Fibroblast of pulmonary artery (primary cell): ENCODE data around the gene CEP295NL.
A peak's percentile ranks its signal among the peaks of the same experiment; 100 is the strongest.
"Not testable (repeated sequence)": the region's sequence is repeated elsewhere in the genome, so short reads cannot be mapped to it uniquely, and the experiment has no call there.

Experiments
- DNase-seq: peaks from one replicate; pipeline ENCODE4 v3.0.0-alpha.2; 2010; ENCODE audit warnings: low read depth
- H3K4me3 ChIP-seq: replicated peaks from 2 replicates; pipeline ENCODE4 v1.5.1; 2011; ENCODE audit warnings: low read depth, mild to moderate bottlenecking, control low read depth, low read length, moderate library complexity
- TF ChIP-seq, protein P1 (sequence below): IDR thresholded peaks from 2 replicates; pipeline ENCODE4 v1.5.1; 2011; ENCODE audit warnings: mild to moderate bottlenecking, control low read depth, low read length, inconsistent platforms; ENCODE audit errors: missing control alignments

CEP295NL gene

DNA sequence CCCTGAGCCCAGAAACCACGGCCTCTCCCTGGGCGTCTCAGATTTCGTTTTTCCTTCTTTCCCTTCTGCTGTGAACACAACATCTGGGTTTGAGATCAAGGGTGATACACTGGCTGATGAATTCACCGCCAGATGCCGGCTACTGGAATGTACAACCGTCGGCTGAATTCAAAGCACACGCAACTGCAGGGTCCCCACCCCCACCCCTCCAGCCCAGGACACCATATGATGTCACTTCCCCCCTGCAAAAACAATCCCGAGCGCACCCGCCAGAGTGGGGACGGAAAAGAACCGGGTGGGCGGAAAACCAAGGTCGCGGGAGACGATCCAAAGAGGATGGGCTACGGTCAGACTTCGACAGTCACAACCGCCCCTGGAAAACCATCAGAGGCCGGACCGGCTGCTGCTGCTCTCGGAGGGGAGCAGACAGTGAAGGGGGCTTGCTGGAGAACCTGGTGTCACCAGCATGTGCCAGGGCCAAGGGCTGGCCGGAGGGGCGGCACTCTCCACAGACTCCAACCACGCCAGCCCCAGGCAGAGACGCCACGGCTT is 23.3 kb downstream of the CEP295NL start:
- peak overlapping the region; percentile 2 for H3K4me3 ChIP-seq
- DNase-seq, result peak; percentile 96
- TF ChIP-seq, protein P1, sequence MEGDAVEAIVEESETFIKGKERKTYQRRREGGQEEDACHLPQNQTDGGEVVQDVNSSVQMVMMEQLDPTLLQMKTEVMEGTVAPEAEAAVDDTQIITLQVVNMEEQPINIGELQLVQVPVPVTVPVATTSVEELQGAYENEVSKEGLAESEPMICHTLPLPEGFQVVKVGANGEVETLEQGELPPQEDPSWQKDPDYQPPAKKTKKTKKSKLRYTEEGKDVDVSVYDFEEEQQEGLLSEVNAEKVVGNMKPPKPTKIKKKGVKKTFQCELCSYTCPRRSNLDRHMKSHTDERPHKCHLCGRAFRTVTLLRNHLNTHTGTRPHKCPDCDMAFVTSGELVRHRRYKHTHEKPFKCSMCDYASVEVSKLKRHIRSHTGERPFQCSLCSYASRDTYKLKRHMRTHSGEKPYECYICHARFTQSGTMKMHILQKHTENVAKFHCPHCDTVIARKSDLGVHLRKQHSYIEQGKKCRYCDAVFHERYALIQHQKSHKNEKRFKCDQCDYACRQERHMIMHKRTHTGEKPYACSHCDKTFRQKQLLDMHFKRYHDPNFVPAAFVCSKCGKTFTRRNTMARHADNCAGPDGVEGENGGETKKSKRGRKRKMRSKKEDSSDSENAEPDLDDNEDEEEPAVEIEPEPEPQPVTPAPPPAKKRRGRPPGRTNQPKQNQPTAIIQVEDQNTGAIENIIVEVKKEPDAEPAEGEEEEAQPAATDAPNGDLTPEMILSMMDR, result no peak

DNA sequence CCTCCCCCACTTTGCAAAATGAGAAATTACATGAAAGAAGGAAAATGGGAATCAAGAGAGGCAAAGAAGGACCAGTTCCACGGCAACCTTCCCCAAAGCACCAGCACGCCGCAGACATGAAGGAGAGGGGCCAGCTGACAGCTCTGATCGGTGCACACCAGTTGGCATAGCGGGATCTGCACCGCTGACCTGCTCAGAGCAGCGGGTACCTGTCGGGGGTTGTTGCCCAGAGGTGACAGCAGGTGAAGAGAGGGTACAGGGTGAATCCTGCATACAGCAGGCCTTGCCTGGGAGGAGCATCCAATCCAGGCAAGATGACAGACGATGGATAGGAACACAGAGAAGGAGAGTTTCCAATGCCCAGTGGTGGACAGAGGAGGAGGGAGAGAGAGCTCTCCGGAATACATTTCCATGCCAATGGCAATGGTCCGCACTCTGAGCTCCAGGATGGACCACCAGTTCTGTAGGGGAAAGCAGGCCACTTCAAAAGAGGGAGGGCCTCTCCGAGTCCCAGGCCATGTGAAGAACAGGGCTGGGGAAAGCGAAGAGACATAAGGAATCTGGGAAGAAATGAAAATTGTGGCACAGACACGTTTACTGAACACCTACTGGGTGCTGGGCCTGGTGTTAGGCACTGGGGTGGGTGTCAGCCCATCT is 24.0 kb downstream of the CEP295NL start:
- no peak for DNase-seq
- TF ChIP-seq, protein P1, result no peak
- peak overlapping the region; percentile 2 for H3K4me3 ChIP-seq

DNA sequence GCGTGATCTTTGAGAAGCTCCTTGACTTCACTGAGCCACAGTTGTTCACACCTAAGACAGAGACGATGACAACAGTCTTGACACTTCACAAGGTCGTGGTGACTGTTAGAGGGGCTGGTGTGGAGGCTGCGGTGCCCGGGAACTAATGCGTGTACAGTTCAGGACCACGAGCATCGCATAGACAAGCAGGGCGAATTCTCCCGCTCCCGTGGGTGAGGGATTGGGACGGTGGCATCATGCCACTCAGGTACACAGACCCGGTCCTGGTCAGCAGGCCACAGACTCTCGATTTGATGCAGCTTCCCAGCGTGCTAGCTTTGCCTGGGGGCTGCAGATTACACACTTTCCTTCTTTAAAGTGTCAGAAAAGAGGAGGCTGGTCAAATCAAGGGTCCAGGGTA is 24.7 kb downstream of the CEP295NL start:
- DNase-seq, result no peak
- H3K4me3 ChIP-seq, result no peak overlapping the region
- TF ChIP-seq, protein P1, result no peak

DNA sequence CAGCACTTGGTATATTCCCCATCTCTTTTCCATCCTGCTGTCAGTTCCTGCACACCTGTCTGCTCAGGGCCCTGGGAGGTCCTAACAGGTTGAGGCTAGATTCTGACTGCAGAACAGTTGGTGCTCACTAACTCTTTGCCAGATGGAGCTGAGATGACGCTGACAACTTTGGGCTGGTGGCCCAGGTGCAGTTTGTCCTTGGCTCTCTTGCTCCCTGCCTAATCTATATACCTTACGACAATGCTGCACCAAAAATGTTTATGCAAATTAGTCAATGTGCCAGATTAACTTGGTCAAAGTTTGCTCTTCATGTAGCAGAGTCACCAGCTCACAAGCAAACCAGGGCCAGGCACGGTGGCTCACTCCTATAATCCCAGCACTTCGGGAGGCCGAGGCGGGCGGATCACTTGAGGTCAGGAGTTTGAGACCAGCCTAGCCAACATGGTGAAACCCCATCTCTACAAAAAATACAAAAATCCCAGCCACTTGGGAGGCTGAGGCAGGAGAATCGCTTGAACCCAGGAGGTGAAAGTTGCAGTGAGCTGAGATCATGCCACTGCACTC is 26.0 kb downstream of the CEP295NL start:
- H3K4me3 ChIP-seq, DNase-seq: not testable (repeated sequence)

DNA sequence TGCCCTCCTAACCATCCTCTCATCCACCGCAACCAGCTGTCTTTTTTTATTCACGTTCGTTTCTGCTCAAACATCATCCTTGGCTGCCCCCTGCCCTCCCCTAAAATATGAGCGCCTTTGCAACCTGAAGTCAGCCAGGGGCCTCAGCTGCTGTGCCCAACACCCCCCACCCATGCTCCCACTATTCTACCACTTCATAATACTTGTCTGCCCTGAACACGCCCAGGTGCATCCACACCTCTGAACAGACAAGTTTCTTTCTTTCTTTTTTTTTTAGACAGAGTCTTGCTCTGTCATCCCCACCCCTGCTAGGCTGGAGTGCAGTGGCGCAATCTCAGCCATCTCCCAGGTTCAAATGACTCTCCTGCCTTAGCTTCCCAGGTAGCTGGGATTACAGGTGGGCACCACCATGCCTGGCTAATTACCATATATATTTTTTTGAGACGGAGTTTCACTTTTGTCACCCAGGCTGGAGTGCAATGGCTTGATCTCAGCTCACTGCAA is 26.9 kb downstream of the CEP295NL start:
- no peak for DNase-seq
- H3K4me3 ChIP-seq, result no peak overlapping the region
- TF ChIP-seq, protein P1, result no peak

DNA sequence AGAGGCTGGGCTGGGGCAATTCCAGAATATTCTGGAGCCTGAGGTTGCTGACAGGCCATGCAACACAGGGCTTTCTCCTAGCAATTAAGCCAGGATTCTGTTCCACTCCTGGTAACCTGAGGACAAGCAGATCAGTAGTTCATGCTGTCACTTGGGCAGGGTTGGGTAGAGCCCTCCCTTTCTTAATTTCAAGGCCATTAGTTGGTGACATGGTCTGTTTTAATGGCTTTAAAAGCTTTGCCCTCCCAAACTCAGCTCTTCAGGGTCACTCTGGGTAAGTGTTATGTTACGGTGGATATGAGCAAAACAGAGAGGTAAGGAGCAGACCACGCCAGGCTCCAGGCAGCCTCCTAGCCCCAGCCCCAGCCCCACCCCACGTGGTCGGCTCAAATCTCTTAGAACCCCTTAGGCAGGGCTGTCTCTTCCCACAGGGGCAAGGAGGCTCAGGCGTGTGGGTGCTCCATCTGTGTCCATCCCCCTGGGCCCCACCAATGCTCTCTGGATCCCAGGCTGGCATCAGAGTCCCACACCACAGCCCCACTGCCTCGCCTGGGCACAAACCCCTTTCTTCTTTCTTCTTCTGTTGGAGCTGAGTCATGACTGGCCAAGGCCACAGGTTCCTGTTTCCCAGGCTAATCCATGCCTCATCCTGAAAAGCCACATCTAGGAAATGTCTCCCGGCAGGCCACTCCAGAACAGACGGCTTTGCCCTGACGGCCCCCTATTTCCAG is 27.5 kb downstream of the CEP295NL start:
- no peak overlapping the region for H3K4me3 ChIP-seq
- TF ChIP-seq, protein P1, result no peak
- peak; percentile 45 for DNase-seq
